HL-60 (cell line): ENCODE measurements around the gene F7.

Experiments used
- DNase-seq, 2 experiments: peaks; one replicate each; pipeline ENCODE4 v3.0.0-alpha.2; 2010 to 2020; ENCODE audit warnings: low read depth in 1 of 2, low spot score in 1 of 2
- H3K27ac ChIP-seq: fragments of 250-450 bp; sonication (Bioruptor Pico); replicated peaks from 2 replicates; pipeline ENCODE4 v1.5.1; 2020; ENCODE audit warnings: mild to moderate bottlenecking, moderate library complexity
- H3K27me3 ChIP-seq: fragments of 250-450 bp; sonication (Bioruptor Pico); 2 replicates; pipeline ENCODE4 v1.5.1; 2021; ENCODE audit warnings: mild to moderate bottlenecking, moderate library complexity; ENCODE audit not compliant: insufficient read depth, poor library complexity, severe bottlenecking
- H3K4me3 ChIP-seq: replicated peaks from 2 replicates; pipeline ENCODE4 v1.5.1; 2011; ENCODE audit warnings: mild to moderate bottlenecking, control low read depth, low read length; ENCODE audit not compliant: insufficient read depth
- CTCF ChIP-seq: IDR thresholded peaks from one replicate; pipeline ENCODE4 v1.5.1; 2011; ENCODE audit warnings: low read length, control low read depth, inconsistent platforms; ENCODE audit not compliant: insufficient read depth
- GABPA ChIP-seq: IDR thresholded peaks from 2 replicates; pipeline ENCODE4 v1.6.1; 2012; ENCODE audit warnings: low read depth
- POLR2AphosphoS5 ChIP-seq: IDR thresholded peaks from 2 replicates; pipeline ENCODE4 v1.6.1; 2012; ENCODE audit warnings: low read depth
- SPI1 ChIP-seq: IDR thresholded peaks from 2 replicates; pipeline ENCODE4 v1.6.1; 2012; ENCODE audit warnings: low read depth, mild to moderate bottlenecking, borderline replicate concordance
- TF ChIP-seq, protein P1 (sequence below): IDR thresholded peaks from 2 replicates; pipeline ENCODE4 v1.6.1; 2012; ENCODE audit warnings: low read depth; ENCODE audit not compliant: insufficient replicate concordance

The F7 gene

GRCh38 chr13:113076681-113077401 lies 28.8 kb upstream of the F7 start:
- DNase-seq: no peak
- peaks cover 4% of the 10 kb centered on the region for H3K27me3 ChIP-seq
- TF ChIP-seq SPI1 (no peak), POLR2AphosphoS5 (no peak), GABPA (no peak), CTCF (no peak)
- TF ChIP-seq, protein P1, sequence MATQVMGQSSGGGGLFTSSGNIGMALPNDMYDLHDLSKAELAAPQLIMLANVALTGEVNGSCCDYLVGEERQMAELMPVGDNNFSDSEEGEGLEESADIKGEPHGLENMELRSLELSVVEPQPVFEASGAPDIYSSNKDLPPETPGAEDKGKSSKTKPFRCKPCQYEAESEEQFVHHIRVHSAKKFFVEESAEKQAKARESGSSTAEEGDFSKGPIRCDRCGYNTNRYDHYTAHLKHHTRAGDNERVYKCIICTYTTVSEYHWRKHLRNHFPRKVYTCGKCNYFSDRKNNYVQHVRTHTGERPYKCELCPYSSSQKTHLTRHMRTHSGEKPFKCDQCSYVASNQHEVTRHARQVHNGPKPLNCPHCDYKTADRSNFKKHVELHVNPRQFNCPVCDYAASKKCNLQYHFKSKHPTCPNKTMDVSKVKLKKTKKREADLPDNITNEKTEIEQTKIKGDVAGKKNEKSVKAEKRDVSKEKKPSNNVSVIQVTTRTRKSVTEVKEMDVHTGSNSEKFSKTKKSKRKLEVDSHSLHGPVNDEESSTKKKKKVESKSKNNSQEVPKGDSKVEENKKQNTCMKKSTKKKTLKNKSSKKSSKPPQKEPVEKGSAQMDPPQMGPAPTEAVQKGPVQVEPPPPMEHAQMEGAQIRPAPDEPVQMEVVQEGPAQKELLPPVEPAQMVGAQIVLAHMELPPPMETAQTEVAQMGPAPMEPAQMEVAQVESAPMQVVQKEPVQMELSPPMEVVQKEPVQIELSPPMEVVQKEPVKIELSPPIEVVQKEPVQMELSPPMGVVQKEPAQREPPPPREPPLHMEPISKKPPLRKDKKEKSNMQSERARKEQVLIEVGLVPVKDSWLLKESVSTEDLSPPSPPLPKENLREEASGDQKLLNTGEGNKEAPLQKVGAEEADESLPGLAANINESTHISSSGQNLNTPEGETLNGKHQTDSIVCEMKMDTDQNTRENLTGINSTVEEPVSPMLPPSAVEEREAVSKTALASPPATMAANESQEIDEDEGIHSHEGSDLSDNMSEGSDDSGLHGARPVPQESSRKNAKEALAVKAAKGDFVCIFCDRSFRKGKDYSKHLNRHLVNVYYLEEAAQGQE: no peak
- no peak overlapping the region for H3K27ac ChIP-seq
- no peak overlapping the region for H3K4me3 ChIP-seq

DNA sequence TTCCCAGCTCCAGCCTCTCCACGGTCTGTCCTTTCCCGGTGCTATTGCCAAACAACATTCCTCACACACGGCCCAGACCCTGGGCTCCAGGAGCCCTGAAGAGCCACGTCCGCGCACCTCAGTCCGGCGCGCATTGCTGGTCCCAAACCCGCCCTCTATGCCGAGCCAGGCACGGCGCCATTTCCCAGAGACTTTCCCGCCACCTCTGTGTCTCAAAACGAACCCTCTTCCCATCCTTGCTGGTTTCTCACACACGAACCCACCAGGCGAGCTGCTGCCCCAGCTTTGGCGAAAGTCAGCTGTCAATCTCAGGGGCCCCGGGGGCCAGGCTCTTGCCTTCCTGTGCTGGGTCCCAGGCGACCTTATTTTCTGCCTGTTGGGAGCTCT lies 28.0 kb upstream of the F7 start:
- Histone ChIP-seq H3K4me3 (no peak overlapping the region), H3K27ac (no peak overlapping the region), H3K27me3 (peaks cover 4% of the 10 kb centered on the region)
- TF ChIP-seq CTCF (no peak), GABPA (no peak), SPI1 (no peak), POLR2AphosphoS5 (no peak)
- TF ChIP-seq, protein P1: no peak
- DNase-seq: no peak

DNA sequence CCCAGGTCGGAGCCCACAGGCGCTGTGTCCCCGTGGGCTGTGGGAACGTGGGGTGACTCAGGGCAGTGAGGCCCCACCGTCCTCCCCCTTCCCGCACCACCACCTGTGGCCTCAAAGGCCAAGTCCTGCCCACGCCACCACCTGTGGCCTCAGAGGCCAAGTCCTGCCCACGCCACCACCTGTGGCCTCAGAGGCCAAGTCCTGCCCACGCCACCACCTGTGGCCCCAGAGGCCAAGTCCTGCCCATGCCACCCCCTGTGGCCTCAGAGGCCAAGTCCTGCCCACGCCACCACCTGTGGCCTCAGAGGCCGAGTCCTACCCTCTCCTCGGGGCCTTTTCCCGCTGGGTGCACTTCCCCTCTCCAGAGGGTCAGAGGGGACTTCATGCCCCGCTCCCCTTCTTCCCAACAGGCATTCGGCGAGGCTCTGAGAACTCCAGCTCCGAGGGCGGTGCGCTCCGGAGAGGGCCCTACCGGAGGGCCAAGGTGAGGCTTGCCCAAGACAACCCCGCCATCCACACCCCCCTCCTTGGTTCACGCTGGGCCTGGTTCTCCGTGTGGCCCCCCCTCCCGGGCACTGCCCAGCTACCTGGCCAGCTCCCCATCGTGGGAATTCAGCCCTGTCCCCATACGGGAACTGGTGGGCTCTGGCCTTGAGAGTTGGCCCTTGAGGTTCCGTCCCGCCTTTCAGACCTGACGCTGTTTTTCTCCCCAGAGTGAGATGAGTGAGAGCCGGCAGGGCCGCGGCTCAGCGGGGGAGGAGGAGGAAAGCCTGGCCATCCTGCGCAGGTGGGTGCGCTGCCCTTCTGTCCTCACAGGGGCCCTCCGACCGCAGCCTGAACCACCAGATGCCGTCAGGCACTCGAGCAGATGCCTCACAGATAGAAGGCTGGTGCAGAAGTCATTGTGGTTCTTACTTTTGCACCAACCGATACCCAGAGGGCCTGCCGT lies 27.4 kb upstream of the F7 start:
- no peak for TF ChIP-seq CTCF
- TF ChIP-seq, protein P1: no peak
- no peak for TF ChIP-seq GABPA
- TF ChIP-seq SPI1: no peak
- no peak for TF ChIP-seq POLR2AphosphoS5
- Histone ChIP-seq H3K27ac (no peak overlapping the region), H3K27me3 (peaks cover 1% of the 10 kb centered on the region), H3K4me3 (no peak overlapping the region)
- DNase-seq: no peak
